Keratinocyte (primary cell): ENCODE results near the gene SIRT4. TPM values are rescaled to one million over a fixed set of nuclear protein-coding genes. Genes with fewer than 3 reads are reported as not detected.

Experiments
- DNase-seq: peaks from one replicate; pipeline ENCODE4 v3.0.0-alpha.2; 2011; ENCODE audit warnings: low read depth, missing footprints, low spot score
- FAIRE-seq: peaks from 2 replicates; lab custom pipeline; 2011; peaks lifted over from hg19 to GRCh38; lab: Jason Lieb, UNC
- H2AFZ ChIP-seq: 2 replicates; pipeline ENCODE4 v1.6.0; 2012; ENCODE audit warnings: low read length, control low read depth, inconsistent platforms; ENCODE audit not compliant: control insufficient read depth
- H3K27ac ChIP-seq: 2 replicates; pipeline ENCODE4 v1.5.1; 2011; ENCODE audit warnings: low read length; ENCODE audit not compliant: control insufficient read depth, insufficient read depth
- H3K27me3 ChIP-seq: 3 replicates; pipeline ENCODE4 v1.6.0; 2011; ENCODE audit warnings: low read length; ENCODE audit not compliant: control insufficient read depth, insufficient read depth; ENCODE audit errors: extremely low read depth
- H3K36me3 ChIP-seq, 2 experiments: 2 replicates in 1 of 2; 3 replicates in 1 of 2; pipeline ENCODE4 v1.5.1; 2011; ENCODE audit warnings: low read length in 2 of 2, mild to moderate bottlenecking in 1 of 2; ENCODE audit not compliant: control insufficient read depth in 2 of 2, insufficient read depth in 2 of 2; ENCODE audit errors: extremely low read depth in 1 of 2
- H3K4me1 ChIP-seq: 3 replicates; pipeline ENCODE4 v1.5.1; 2011; ENCODE audit warnings: low read length; ENCODE audit not compliant: control insufficient read depth, insufficient read depth; ENCODE audit errors: extremely low read depth
- H3K4me2 ChIP-seq: 3 replicates; pipeline ENCODE4 v1.6.0; 2011; ENCODE audit warnings: low read depth, low read length; ENCODE audit not compliant: control insufficient read depth, insufficient read depth; ENCODE audit errors: extremely low read depth
- H3K4me3 ChIP-seq, 3 experiments: fragments of 200-600 bp in 1 of 3; sonication (generic) in 1 of 3; 2 replicates in 2 of 3; 3 replicates in 1 of 3; pipeline ENCODE4 v1.5.1; 2011 to 2016; ENCODE audit warnings: low read length in 3 of 3, mild to moderate bottlenecking in 3 of 3, control low read depth in 2 of 3, inconsistent platforms in 1 of 3, low read depth in 1 of 3, mixed read lengths in 1 of 3, mixed run types in 1 of 3, moderate library complexity in 1 of 3; ENCODE audit not compliant: control insufficient read depth in 2 of 3, insufficient read depth in 2 of 3; ENCODE audit errors: extremely low read depth in 1 of 3
- H3K79me2 ChIP-seq: 2 replicates; pipeline ENCODE4 v1.6.0; 2012; ENCODE audit warnings: low read length; ENCODE audit not compliant: control insufficient read depth, insufficient read depth
- H3K9ac ChIP-seq: 3 replicates; pipeline ENCODE4 v1.6.0; 2011; ENCODE audit warnings: low read length; ENCODE audit not compliant: control insufficient read depth, insufficient read depth; ENCODE audit errors: extremely low read depth
- H3K9me1 ChIP-seq: 3 replicates; pipeline ENCODE4 v1.6.0; 2011; ENCODE audit warnings: low read length; ENCODE audit not compliant: control insufficient read depth, insufficient read depth; ENCODE audit errors: extremely low read depth
- H3K9me3 ChIP-seq: 2 replicates; pipeline ENCODE4 v1.5.1; 2012; ENCODE audit warnings: low read depth, low read length; ENCODE audit not compliant: control insufficient read depth
- H4K20me1 ChIP-seq: 3 replicates; pipeline ENCODE4 v1.6.0; 2011; ENCODE audit warnings: low read length; ENCODE audit not compliant: control insufficient read depth, insufficient read depth; ENCODE audit errors: extremely low read depth
- EZH2 ChIP-seq: IDR thresholded peaks from one replicate; pipeline ENCODE4 v1.6.1; 2012; ENCODE audit warnings: inconsistent platforms, mild to moderate bottlenecking, low read length, moderate library complexity
- dilution Hi-C: fragments of 300-500 bp; cut with MboI; formaldehyde crosslinking; loops from one replicate; pipeline ENCODE4 v1.7.0; 2020; ENCODE audit warnings: low sequenced_read_pairs; ENCODE audit not compliant: extremely low pct_ligation_motif_present
- polyA plus RNA-seq, 5 experiments: library from polyadenylated mRNA; depleted of rRNA in 3 of 5; stranded (reverse) in 3 of 5; stranded (forward) in 1 of 5; unstranded in 1 of 5; fragments of >200 nt; gene quantifications; 1 replicate in 1 of 5; 2 replicates in 3 of 5; 3 replicates in 1 of 5; pipeline versions ENCODE4 v1.2.1 to v1.2.3, GENCODE V29; 2011 to 2012; ENCODE audit warnings: missing spikeins in 2 of 5, low read depth in 1 of 5, low replicate concordance in 1 of 5
- TF ChIP-seq, protein P1 (sequence below), 3 experiments: IDR thresholded peaks in 1 of 3; conservative IDR thresholded peaks in 1 of 3; optimal IDR thresholded peaks in 1 of 3; 2 replicates in 2 of 3; 3 replicates in 1 of 3; pipeline versions ENCODE3 to v1.5.1; 2011; ENCODE audit warnings: low read length in 3 of 3, mild to moderate bottlenecking in 3 of 3, moderate library complexity in 2 of 3, control low read depth in 1 of 3, inconsistent platforms in 1 of 3; ENCODE audit not compliant: insufficient read depth in 2 of 3; ENCODE audit errors: extremely low read depth in 1 of 3

SIRT4 gene
- polyA plus RNA-seq, 1 donor (not counting 4 experiments of a cell fraction or from before 2014, with no cell fraction given) = 0.98 TPM

DNA sequence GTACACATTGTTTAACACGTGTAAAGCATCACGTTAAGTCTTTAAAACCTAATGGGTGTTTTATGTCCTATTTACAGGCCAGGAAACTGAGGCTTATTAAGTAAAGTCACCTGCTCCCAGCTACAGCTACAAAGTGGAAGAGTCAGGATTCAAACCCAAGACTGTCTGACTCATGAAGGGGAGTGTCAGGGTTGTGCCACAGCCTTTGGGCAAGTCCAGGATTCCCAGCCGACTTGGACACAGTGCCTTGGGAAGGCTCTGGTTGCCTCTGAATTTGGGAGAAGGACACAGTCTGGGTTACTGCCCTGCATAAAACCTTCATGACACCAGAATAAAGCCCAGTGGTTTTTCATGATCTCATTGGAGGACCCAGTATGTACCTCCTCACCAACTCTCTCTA lies 17.7 kb upstream of the SIRT4 start:
- FAIRE-seq = no peak
- no peaks in the 10 kb centered on the region for H3K9me3 ChIP-seq
- dilution Hi-C loops = no loop called here

GRCh38 chr12:120286768-120287490 lies 15.2 kb upstream of the SIRT4 start:
- no peaks in the 10 kb centered on the region for H3K9me1 ChIP-seq
- no peaks in the 10 kb centered on the region for H4K20me1 ChIP-seq
- H3K9ac ChIP-seq = no peak overlapping the region
- peaks cover 17% of the 10 kb centered on the region for H3K4me1 ChIP-seq
- no peaks in the 10 kb centered on the region for H3K27me3 ChIP-seq
- dilution Hi-C loops = no loop called here
- FAIRE-seq (peak; percentile 5), DNase-seq (no peak)
- H3K27ac ChIP-seq = no peak overlapping the region
- peak overlapping the region; percentile 50 for H3K4me2 ChIP-seq
- peak overlapping the region; percentile 49 for H2AFZ ChIP-seq
- no peaks in the 10 kb centered on the region for H3K36me3 ChIP-seq
- H3K79me2 ChIP-seq = no peaks in the 10 kb centered on the region
- H3K9me3 ChIP-seq = no peaks in the 10 kb centered on the region
- TF ChIP-seq, protein P1, sequence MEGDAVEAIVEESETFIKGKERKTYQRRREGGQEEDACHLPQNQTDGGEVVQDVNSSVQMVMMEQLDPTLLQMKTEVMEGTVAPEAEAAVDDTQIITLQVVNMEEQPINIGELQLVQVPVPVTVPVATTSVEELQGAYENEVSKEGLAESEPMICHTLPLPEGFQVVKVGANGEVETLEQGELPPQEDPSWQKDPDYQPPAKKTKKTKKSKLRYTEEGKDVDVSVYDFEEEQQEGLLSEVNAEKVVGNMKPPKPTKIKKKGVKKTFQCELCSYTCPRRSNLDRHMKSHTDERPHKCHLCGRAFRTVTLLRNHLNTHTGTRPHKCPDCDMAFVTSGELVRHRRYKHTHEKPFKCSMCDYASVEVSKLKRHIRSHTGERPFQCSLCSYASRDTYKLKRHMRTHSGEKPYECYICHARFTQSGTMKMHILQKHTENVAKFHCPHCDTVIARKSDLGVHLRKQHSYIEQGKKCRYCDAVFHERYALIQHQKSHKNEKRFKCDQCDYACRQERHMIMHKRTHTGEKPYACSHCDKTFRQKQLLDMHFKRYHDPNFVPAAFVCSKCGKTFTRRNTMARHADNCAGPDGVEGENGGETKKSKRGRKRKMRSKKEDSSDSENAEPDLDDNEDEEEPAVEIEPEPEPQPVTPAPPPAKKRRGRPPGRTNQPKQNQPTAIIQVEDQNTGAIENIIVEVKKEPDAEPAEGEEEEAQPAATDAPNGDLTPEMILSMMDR (optimal IDR thresholded peaks at IDR 0.05 in 1 of 3, IDR thresholded peaks at IDR 0.05 in 1 of 3, conservative IDR thresholded peaks at IDR 0.05 in 1 of 3; ENCODE audit: extremely low read depth in 1 of 3, insufficient read depth in 2 of 3, low read length in 3 of 3) = no peak
- TF ChIP-seq EZH2 = no peak
- no peak overlapping the region for H3K4me3 ChIP-seq

More for the DNA sequence above, 17.7 kb upstream of the SIRT4 start:
- no peak overlapping the region for H3K4me2 ChIP-seq
- H3K9ac ChIP-seq = no peak overlapping the region
- no peaks in the 10 kb centered on the region for H3K9me1 ChIP-seq
- no peaks in the 10 kb centered on the region for H4K20me1 ChIP-seq
- peaks cover 10% of the 10 kb centered on the region for H3K4me1 ChIP-seq
- no peak for TF ChIP-seq EZH2
- TF ChIP-seq, protein P1 (optimal IDR thresholded peaks at IDR 0.05 in 1 of 3, IDR thresholded peaks at IDR 0.05 in 1 of 3, conservative IDR thresholded peaks at IDR 0.05 in 1 of 3; ENCODE audit: extremely low read depth in 1 of 3, insufficient read depth in 2 of 3, low read length in 3 of 3) = no peak
- H3K27ac ChIP-seq = no peak overlapping the region
- no peaks in the 10 kb centered on the region for H3K27me3 ChIP-seq
- H3K36me3 ChIP-seq = no peaks in the 10 kb centered on the region
- no peak overlapping the region for H3K4me3 ChIP-seq
- DNase-seq = no peak
- H3K79me2 ChIP-seq = no peaks in the 10 kb centered on the region
- H2AFZ ChIP-seq = no peak overlapping the region
